Activated T-cell treated with anti-CD3 and anti-CD28 coated beads, Interleukin-2, amount 50 U/mL, for 24 hours (primary cell): ENCODE results near the gene CLPTM1L.
A peak's percentile ranks its signal among the peaks of the same experiment; 100 is the strongest.

Source experiments
- DNase-seq: peaks from one replicate; pipeline ENCODE4 v3.0.0-alpha.2; 2020
- H3K27ac Mint-ChIP-seq: 2 replicates; pipeline ENCODE4 v1.8.0; 2020; ENCODE audit warnings: mild to moderate bottlenecking, mixed read lengths
- H3K27me3 Mint-ChIP-seq: 2 replicates; pipeline ENCODE4 v1.8.0; 2020; ENCODE audit warnings: mixed read lengths
- H3K36me3 Mint-ChIP-seq: 2 replicates; pipeline ENCODE4 v1.8.0; 2020; ENCODE audit warnings: low read depth, mixed read lengths
- H3K4me1 Mint-ChIP-seq: 2 replicates; pipeline ENCODE4 v1.8.0; 2020; ENCODE audit warnings: low read depth, mixed read lengths
- H3K4me3 Mint-ChIP-seq: 2 replicates; pipeline ENCODE4 v1.8.0; 2020; ENCODE audit warnings: mild to moderate bottlenecking, moderate library complexity, mixed read lengths
- H3K9me3 Mint-ChIP-seq: 2 replicates; pipeline ENCODE4 v1.8.0; 2020; ENCODE audit warnings: mixed read lengths

CLPTM1L gene

DNA sequence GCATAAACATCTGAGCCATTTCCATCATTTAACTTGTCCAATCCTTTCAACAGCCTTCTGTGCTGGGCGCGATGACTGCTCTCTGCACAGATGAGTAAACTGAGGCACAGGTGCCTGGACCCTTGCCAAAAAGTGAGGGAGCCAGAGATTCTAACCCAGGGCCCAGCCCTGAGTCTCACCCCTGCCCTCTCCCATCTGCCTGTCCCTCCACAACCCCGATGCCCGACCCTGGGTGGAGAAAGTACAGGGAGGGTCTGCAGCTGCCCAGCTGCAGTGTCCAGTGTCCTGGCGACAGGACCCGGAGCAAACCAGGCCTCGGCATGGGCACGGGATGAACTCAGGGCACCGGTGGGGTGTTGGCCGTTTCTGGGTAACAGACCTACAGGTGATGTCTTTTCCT, 39.6 kb upstream of the CLPTM1L start:
- Mint-ChIP-seq H3K27ac (no peak overlapping the region), H3K4me1 (peaks cover 35% of the 10 kb centered on the region), H3K36me3 (no peaks in the 10 kb centered on the region)

DNA sequence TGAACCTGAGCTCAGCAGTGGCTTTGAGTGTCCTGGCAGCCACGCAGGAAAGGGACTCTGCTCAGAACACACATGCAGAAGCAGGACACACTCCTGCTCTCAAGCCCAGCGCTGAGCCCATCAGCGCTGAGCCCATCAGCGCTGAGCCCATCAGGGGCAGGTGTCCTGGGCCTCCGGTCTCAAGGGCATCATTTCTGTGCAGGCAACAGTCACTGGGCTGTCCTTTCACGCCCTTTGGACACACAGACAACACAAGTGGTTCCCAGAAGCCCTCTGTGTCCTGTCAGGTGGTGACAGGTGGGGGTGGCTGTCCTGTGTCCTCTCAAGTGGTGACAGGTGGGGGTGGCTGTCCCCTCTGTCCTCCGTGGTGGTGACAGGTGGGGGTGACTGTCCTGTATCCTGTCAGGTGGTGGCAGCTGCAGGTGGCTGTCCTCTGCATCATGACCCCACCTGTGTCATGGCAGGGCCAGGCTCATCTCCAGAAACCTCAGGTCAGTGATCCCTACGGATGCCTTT, 39.0 kb upstream of the CLPTM1L start:
- no peak overlapping the region for H3K4me3 Mint-ChIP-seq
- H3K4me1 Mint-ChIP-seq: peaks cover 35% of the 10 kb centered on the region
- no peak overlapping the region for H3K27ac Mint-ChIP-seq

More for the DNA sequence above, 39.6 kb upstream of the CLPTM1L start:
- Mint-ChIP-seq H3K4me3 (no peak overlapping the region), H3K9me3 (no peaks in the 10 kb centered on the region), H3K27me3 (peaks cover 7% of the 10 kb centered on the region)
- DNase-seq: no peak

DNA sequence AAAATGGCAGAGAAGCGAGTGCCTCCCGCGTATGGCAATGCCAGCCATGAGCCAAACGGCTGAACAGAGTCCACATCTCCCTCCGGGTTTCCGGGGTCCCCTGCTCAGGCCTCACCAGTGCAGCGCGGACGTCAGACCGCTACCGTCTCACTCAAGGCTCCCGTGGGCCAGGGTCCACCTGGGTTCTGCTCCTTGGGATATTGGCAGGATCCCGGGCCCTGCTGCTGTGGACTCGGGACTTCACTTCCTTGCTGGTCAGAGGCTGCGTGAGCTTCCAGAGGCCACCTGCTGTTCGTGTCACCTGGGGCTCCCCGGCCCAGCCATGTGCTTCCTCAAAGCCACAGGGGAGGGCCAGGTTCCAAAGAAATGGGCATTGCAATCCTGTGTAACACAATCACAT, 38.4 kb upstream of the CLPTM1L start:
- H3K4me3 Mint-ChIP-seq: no peak overlapping the region
- H3K9me3 Mint-ChIP-seq: no peaks in the 10 kb centered on the region
- H3K36me3 Mint-ChIP-seq: no peaks in the 10 kb centered on the region
- H3K4me1 Mint-ChIP-seq: peaks cover 35% of the 10 kb centered on the region
- H3K27me3 Mint-ChIP-seq: peaks cover 7% of the 10 kb centered on the region
- H3K27ac Mint-ChIP-seq: no peak overlapping the region
- DNase-seq: no peak

More for the DNA sequence above, 39.0 kb upstream of the CLPTM1L start:
- Mint-ChIP-seq H3K27me3 (peaks cover 7% of the 10 kb centered on the region), H3K9me3 (no peaks in the 10 kb centered on the region), H3K36me3 (no peaks in the 10 kb centered on the region)
- no peak for DNase-seq

DNA sequence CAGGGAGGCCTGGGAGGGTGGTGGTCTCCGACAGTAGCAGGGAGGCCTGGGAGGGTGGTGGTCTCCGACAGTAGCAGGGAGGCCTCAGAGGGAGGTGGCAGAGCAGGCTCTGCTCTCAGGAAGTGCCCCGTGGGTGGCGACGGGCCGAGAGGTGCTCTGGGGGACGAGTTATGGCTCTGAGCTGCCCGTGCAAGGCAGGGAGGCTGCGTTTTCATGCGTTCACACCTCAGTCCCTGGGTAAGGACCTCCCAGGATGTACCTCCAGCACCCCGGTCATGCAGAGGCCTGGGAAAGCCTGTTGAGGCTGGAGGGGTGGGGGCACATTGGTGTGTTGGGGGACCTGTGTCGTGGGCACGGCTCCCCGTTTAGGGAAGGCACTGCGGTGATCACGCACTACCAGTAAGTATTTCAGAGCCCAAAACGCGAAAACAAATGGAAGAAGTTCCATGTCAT, 37.4 kb upstream of the CLPTM1L start:
- DNase-seq: no peak
- no peak overlapping the region for H3K27ac Mint-ChIP-seq
- H3K4me3 Mint-ChIP-seq: no peak overlapping the region
- peaks cover 7% of the 10 kb centered on the region for H3K27me3 Mint-ChIP-seq
- H3K36me3 Mint-ChIP-seq: no peaks in the 10 kb centered on the region
- H3K4me1 Mint-ChIP-seq: peaks cover 32% of the 10 kb centered on the region
- H3K9me3 Mint-ChIP-seq: no peaks in the 10 kb centered on the region

DNA sequence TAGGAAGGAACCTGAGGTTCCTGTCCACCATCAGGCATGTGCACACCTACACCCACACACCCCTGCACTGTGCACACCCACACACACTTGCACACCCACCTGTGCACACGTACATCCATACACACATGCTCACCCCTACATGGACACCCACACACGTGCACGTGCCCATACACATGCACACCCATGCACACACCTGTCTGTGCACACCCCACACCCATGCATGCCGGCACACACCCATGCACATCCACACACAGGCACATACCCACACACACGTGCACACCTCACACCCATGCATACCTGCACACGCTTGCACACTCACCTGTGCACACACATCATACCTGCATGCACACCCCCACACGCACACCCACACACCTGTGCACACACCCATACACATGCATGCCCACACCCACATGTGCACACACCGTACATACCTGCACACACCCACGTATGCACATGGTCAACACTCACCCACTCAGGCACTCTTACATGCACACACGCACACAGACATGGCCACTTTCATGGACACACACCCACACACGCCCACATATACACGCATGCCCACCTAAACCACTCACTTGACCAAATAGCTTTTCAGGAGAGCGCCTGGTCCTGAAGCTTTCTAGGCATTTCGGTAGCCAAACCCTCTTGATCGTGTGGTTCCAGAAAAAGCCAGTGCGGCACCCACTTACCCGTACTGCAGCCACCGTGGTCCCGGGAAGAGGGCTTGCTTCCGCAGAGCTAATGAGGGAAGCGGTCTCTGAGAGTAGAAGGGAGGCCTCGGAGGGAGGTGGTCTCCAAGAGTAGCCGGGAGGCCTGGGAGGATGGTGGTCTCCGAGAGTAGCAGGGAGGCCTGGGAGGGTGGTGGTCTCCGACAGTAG, 36.7 kb upstream of the CLPTM1L start:
- Mint-ChIP-seq H3K4me1 (peaks cover 26% of the 10 kb centered on the region), H3K9me3 (no peaks in the 10 kb centered on the region), H3K27ac (no peak overlapping the region), H3K36me3 (no peaks in the 10 kb centered on the region), H3K27me3 (peaks cover 7% of the 10 kb centered on the region), H3K4me3 (no peak overlapping the region)
- DNase-seq: no peak

DNA sequence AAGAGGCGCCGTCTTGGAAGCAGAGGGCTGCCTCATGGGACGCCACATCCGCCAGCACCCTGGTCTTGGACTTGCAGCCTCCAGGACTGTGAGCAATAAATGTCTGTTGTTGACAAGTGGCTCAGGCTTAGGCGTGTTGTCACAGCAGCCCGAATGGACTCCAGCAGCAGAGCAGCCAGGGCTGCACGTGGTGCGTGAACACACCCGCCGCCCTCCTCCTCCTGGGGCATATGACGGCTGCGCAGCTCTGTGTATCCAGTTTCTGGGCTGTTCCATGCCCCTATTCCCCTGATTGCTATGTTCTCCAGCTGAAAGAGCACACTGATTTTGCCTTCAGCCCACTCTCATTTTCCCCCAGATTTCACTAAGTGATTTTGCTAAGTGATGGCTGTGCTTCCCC, 36.0 kb upstream of the CLPTM1L start:
- H3K27me3 Mint-ChIP-seq: peaks cover 7% of the 10 kb centered on the region
- no peak overlapping the region for H3K27ac Mint-ChIP-seq
- H3K9me3 Mint-ChIP-seq: no peaks in the 10 kb centered on the region
- no peak overlapping the region for H3K4me3 Mint-ChIP-seq
- H3K36me3 Mint-ChIP-seq: no peaks in the 10 kb centered on the region
- H3K4me1 Mint-ChIP-seq: peaks cover 20% of the 10 kb centered on the region
- DNase-seq: no peak

DNA sequence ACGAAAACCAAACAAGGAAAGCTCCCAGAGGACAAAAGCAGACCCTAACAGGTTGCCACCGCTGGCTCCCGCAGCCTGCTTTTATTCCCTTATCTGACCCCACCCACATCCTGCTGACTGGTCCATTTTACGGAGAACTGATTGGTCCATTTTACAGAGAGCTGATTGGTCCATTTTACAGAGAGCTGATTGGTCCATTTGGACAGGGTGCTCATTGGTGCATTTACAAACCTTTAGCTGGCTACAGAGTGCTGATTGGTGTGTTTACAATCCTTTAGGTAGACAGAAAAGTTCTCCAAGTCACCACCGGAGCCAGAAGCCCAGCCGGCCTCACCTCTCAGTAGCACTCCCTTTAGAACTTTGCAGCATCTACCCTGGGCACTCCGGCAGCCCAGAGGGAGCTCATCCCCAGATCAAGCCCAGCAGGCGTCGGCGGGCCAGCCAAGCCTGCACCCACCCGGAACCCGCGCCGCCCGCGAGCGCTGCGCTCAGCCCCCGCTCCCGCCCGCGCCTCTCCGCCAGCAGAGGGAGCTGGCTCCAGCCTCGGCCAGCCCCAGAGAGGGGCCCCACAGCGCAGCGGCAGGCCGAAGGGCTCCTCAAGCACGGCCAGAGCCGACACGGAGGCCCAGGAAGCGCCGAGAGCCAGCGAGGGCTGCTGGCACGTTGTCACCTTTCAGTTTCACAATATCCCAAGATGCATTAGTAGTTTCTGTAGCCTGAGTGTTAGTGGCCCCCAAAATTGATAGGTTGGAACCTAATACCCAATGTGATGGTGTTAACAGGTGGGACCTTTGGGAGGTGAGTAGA, 35.3 kb upstream of the CLPTM1L start:
- Mint-ChIP-seq H3K9me3 (no peaks in the 10 kb centered on the region), H3K4me1 (peaks cover 15% of the 10 kb centered on the region), H3K27ac (peak overlapping the region; percentile 61), H3K4me3 (peak overlapping the region; percentile 63), H3K36me3 (no peaks in the 10 kb centered on the region), H3K27me3 (peaks cover 7% of the 10 kb centered on the region)
- peak; percentile 77 for DNase-seq

DNA sequence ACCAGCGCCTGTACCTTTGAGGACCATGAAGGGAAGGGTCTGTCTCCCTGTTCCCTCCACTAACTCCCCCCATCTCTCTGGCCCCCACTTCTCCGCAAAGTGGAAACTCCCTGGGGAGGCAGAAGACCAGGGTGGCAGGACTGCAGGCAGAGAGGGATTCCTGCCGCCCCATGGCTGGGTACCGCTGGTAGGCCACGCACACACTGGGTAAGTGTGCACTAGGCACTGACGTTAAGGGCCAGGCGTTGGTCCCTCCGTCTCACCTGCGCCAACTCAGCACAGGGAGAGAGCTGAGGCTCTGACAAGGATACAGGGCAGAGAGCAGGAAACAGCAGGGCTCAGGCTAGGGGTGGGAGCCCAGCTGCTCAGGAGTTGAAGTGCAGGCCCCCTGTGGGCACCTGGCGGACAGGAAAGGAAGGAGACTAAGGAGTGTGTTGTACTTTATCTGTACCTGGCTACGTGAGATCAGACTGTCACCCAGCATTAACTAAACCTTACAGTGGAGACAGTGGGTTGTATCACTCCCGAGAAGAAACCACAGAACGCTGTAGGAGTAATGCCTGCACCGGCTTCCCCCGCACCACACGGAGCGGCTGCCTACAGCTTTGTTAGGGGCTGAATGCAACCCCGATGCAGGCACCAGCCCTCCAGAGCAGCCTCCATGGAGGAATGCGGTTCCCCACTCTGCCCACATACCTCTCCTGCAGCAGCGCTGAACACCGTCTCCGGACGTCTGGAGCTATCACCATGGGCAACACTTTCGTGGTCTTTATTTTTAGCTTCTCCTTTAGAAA, 34.2 kb upstream of the CLPTM1L start:
- H3K27ac Mint-ChIP-seq: no peak overlapping the region
- H3K27me3 Mint-ChIP-seq: peaks cover 7% of the 10 kb centered on the region
- H3K9me3 Mint-ChIP-seq: no peaks in the 10 kb centered on the region
- DNase-seq: no peak
- H3K36me3 Mint-ChIP-seq: no peaks in the 10 kb centered on the region
- H3K4me3 Mint-ChIP-seq: no peak overlapping the region
- peaks cover 14% of the 10 kb centered on the region for H3K4me1 Mint-ChIP-seq

DNA sequence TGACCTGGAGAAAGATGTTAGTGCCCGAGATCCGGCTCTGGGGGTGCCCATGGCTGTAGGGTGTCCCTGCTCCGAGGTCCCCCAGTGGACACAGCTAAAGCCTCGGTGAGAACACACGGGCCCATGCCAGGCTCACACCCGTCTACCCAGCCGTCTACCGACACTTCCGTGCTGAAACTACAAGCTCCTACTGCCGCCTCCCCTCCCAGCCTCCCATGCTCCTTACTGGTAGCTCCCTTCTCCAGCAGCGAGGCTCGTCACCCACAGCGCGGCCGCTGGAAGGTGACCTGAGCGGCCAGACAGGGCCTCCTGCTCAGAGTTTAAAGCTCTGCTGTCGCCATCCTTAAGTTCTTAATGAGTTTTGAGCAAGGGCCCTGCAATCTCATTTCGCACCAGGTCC, 33.2 kb upstream of the CLPTM1L start:
- no peak overlapping the region for H3K27ac Mint-ChIP-seq
- H3K27me3 Mint-ChIP-seq: peaks cover 7% of the 10 kb centered on the region
- no peak overlapping the region for H3K4me3 Mint-ChIP-seq
- no peaks in the 10 kb centered on the region for H3K36me3 Mint-ChIP-seq
- peaks cover 14% of the 10 kb centered on the region for H3K4me1 Mint-ChIP-seq
- no peaks in the 10 kb centered on the region for H3K9me3 Mint-ChIP-seq
- no peak for DNase-seq

DNA sequence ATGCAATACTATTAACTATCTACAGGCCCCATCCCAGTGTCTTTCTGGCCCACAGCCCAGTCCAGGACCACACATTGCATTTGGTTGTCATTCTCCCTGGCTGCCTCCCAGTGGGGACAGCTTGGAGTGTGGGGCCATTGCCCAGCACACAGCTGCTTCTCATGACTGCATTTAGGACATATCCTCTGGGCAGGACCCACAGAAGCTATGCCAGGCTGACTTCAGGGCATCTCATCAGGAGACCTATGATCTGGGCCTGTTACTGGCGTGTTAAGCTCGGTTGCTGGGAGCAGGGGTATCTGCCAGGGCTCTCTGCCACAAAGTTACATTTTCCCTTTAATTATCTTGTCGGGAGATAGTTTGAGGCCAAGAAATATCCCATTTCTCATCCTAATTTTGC, 32.1 kb upstream of the CLPTM1L start:
- no peak overlapping the region for H3K4me3 Mint-ChIP-seq

DNA sequence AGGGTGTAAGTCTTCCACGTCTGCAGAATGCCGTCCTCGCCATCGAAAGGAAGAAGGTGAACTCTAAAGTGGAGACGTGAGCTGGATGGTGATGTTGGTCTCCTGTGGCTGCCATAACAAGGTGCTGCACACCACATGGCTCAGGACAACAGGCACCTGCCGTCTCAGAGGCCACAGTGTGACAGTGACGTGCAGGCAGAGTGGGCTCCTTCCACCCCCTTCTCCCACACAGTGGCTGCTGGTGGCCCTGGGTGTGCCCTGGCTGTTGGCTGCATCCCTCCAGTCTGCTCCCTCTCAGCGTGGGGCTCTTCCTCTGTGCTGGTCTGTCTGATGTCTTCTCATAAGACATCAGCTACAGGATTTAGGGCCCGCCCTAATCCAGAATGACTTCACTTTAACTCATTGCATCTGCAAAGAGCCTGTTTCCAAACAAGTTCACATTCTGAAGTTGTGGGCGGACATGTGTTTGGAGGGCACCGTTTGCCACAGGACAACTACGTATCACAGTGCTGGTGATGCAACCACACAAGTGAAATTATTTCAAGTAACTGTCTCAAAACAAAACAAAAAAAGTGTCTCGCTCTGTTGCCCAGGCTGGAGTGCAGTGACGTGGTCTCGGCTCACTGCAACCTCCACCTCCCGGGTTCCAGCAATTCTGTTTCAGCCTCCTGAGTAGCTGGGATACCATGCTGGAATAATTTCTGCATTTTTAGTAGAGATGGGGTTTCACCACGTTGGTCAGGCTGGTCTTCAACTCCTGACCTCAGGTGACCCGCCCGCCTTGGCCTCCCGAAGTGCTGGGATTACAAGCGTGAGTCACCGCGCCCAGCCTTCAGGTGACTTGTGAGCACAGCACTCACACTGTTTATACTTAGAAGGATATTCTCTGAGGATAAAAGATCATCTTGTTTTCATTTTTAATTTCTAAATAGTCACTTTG, 31.2 kb upstream of the CLPTM1L start:
- no peak overlapping the region for H3K27ac Mint-ChIP-seq

More for the DNA sequence above, 32.1 kb upstream of the CLPTM1L start:
- Mint-ChIP-seq H3K36me3 (no peaks in the 10 kb centered on the region), H3K4me1 (peaks cover 14% of the 10 kb centered on the region), H3K9me3 (no peaks in the 10 kb centered on the region), H3K27ac (no peak overlapping the region), H3K27me3 (peaks cover 7% of the 10 kb centered on the region)
- DNase-seq: no peak

DNA sequence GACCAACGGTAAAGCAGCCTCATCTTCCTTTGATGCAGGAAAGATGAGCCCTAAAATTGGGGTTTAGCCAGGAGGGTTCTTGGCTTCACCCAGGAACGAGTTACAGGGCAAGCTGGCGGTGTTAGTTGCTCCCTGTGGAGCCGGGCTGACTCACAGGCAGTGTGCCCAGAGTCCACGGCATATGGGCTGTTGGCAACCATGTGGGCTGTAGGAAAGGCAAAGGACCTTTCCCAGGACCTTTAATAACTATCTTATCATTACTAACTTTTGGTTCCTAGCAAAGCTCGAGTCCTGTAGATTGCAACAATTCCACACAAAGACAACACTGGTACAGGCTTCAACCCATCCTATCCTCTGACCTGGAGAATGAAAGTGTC, 29.8 kb upstream of the CLPTM1L start:
- Mint-ChIP-seq H3K4me1 (no peaks in the 10 kb centered on the region), H3K27me3 (no peaks in the 10 kb centered on the region), H3K9me3 (no peaks in the 10 kb centered on the region), H3K4me3 (no peak overlapping the region), H3K36me3 (no peaks in the 10 kb centered on the region), H3K27ac (no peak overlapping the region)
- DNase-seq: no peak

More for the DNA sequence above, 31.2 kb upstream of the CLPTM1L start:
- H3K4me1 Mint-ChIP-seq: peaks cover 9% of the 10 kb centered on the region
- no peaks in the 10 kb centered on the region for H3K9me3 Mint-ChIP-seq
- H3K36me3 Mint-ChIP-seq: no peaks in the 10 kb centered on the region
- DNase-seq: no peak
- peaks cover 1% of the 10 kb centered on the region for H3K27me3 Mint-ChIP-seq
- no peak overlapping the region for H3K4me3 Mint-ChIP-seq

DNA sequence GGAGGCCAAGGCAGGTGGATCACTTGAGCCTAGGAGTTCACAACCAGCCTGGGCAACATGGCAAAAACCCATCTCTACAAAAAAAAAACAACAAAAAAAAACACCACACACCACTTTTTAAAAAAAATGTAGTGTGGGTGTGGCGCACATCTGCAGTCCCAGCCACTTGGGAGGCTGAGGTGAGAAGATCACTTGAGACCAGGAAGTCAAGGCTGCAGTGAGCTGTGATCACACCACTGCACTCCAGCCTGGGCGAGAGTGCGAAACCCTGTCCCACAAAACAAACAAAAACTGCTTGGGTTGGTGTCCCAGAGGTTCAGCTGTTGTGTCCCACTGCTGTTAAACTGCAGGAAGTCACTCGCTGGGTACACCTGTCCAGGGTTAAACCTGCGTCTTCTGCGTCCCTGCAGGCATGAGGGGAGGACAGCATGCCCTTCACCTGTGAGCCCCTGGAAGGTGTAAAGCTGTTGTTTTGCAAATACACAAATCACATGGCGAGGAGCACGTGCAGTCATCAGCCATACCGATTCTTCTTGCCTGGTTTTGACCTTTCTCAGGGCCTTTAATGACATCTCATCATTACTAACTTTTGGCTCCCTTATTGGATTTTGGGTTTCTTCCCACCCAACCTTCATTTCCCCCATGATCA, 29.3 kb upstream of the CLPTM1L start:
- no peaks in the 10 kb centered on the region for H3K36me3 Mint-ChIP-seq
- no peaks in the 10 kb centered on the region for H3K9me3 Mint-ChIP-seq
- no peaks in the 10 kb centered on the region for H3K27me3 Mint-ChIP-seq
- no peak overlapping the region for H3K27ac Mint-ChIP-seq
- no peak for DNase-seq
- H3K4me3 Mint-ChIP-seq: no peak overlapping the region
- no peaks in the 10 kb centered on the region for H3K4me1 Mint-ChIP-seq
